Hepatocyte (in vitro differentiated cells): ENCODE results near the gene KRTAP3-1. TPM values are rescaled to one million over a fixed set of nuclear protein-coding genes. Genes with fewer than 3 reads are reported as not detected.

ENCODE experiments used
- DNase-seq: peaks from one replicate; pipeline ENCODE4 v3.0.0-alpha.2; 2016; ENCODE audit warnings: low spot score
- H2AFZ ChIP-seq: fragments of 200-600 bp; sonication (generic); 2 replicates; pipeline ENCODE4 v1.6.0; 2016; ENCODE audit warnings: antibody characterized with exemption, mild to moderate bottlenecking
- H3K27ac ChIP-seq: fragments of 200-600 bp; sonication (generic); 2 replicates; pipeline ENCODE4 v1.5.1; 2016; ENCODE audit warnings: mild to moderate bottlenecking
- H3K27me3 ChIP-seq: fragments of 200-600 bp; sonication (generic); 2 replicates; pipeline ENCODE4 v1.6.1; 2016
- H3K36me3 ChIP-seq: fragments of 200-600 bp; sonication (generic); replicated peaks from 2 replicates; pipeline ENCODE4 v1.5.1; 2016; ENCODE audit warnings: low read depth; ENCODE audit not compliant: insufficient read depth
- H3K4me1 ChIP-seq: fragments of 200-600 bp; sonication (generic); 2 replicates; pipeline ENCODE4 v1.5.1; 2016; ENCODE audit warnings: mild to moderate bottlenecking, moderate library complexity; ENCODE audit not compliant: insufficient read depth
- H3K4me2 ChIP-seq: fragments of 200-600 bp; sonication (generic); 2 replicates; pipeline ENCODE4 v1.6.0; 2016
- H3K4me3 ChIP-seq: fragments of 200-600 bp; sonication (generic); 2 replicates; pipeline ENCODE4 v1.5.1; 2016; ENCODE audit warnings: mild to moderate bottlenecking
- H3K79me2 ChIP-seq: fragments of 200-600 bp; sonication (generic); 2 replicates; pipeline ENCODE4 v1.6.0; 2017; ENCODE audit warnings: mild to moderate bottlenecking
- H3K9me2 ChIP-seq: fragments of 200-600 bp; sonication (generic); replicated peaks from 2 replicates; pipeline ENCODE4 v1.6.0; 2017; ENCODE audit warnings: mild to moderate bottlenecking; ENCODE audit not compliant: insufficient read depth
- H3K9me3 ChIP-seq: fragments of 200-600 bp; sonication (generic); 2 replicates; pipeline ENCODE4 v1.5.1; 2016; ENCODE audit warnings: low read depth, mild to moderate bottlenecking
- H4K20me1 ChIP-seq: fragments of 200-600 bp; sonication (generic); 2 replicates; pipeline ENCODE4 v1.6.0; 2016; ENCODE audit warnings: mild to moderate bottlenecking; ENCODE audit not compliant: insufficient read depth, poor library complexity, severe bottlenecking
- CTCF ChIP-seq: fragments of 200-600 bp; sonication (generic); IDR thresholded peaks from 2 replicates; pipeline ENCODE4 v1.5.1; 2016; ENCODE audit warnings: antibody characterized with exemption, mild to moderate bottlenecking; ENCODE audit not compliant: poor library complexity
- EZH2 ChIP-seq: fragments of 200-600 bp; sonication (generic); IDR thresholded peaks from 2 replicates; pipeline ENCODE4 v1.6.1; 2016; ENCODE audit warnings: antibody characterized with exemption, mild to moderate bottlenecking, borderline replicate concordance
- EZH2phosphoT487 ChIP-seq: fragments of 200-600 bp; sonication (generic); IDR thresholded peaks from one replicate; pipeline ENCODE4 v1.6.1; 2018; ENCODE audit warnings: antibody characterized with exemption, mild to moderate bottlenecking, low read depth, moderate library complexity; ENCODE audit not compliant: unreplicated experiment, severe bottlenecking
- WGBS: methylation state at CpG from one replicate; pipeline ENCODE4 v1.1.6; 2016; ENCODE audit warnings: low lambda C conversion rate; ENCODE audit errors: missing lambda C conversion rate; 5-methylcytosine and 5-hydroxymethylcytosine counted together
- polyA plus RNA-seq: library from polyadenylated mRNA; unstranded; fragments of >200 nt; fragmentation: Nextera tagmentation; extraction: Ambion mirVana; gene quantifications from 2 replicates; pipeline ENCODE4 v1.2.1, GENCODE V29; 2016
- small RNA-seq: library from RNA; depleted of rRNA; stranded (forward); fragments of <200 nt; gene quantifications from one replicate; pipeline ENCODE3, GENCODE V24; 2014
- total RNA-seq: library from RNA; depleted of rRNA; stranded (reverse); fragments of >200 nt; gene quantifications from 2 replicates; pipeline ENCODE4 v1.2.3, GENCODE V29; 2014

The KRTAP3-1 gene
- total and polyA plus RNA-seq, 2 experiments from 2014 or later: 3.4 TPM; not detected in 1

GRCh38 chr17:40962059-40962561 is 46.8 kb downstream of the KRTAP3-1 start:
- Histone ChIP-seq H3K27me3 (no peaks in the 10 kb centered on the region), H3K79me2 (no peaks in the 10 kb centered on the region), H3K27ac (no peak overlapping the region), H3K36me3 (no peaks in the 10 kb centered on the region), H3K4me2 (no peak overlapping the region), H3K4me3 (no peak overlapping the region), H4K20me1 (no peaks in the 10 kb centered on the region), H3K4me1 (peaks cover 6% of the 10 kb centered on the region), H3K9me3 (no peaks in the 10 kb centered on the region), H3K9me2 (no peaks in the 10 kb centered on the region), H2AFZ (no peak overlapping the region)
- 95% methylated on average over 4 of the region's 4 CpGs for WGBS
- no peak for DNase-seq
- TF ChIP-seq CTCF: no peak

- no peaks in the 10 kb centered on the region for H3K9me3 ChIP-seq
- no peak overlapping the region for H3K27ac ChIP-seq
- WGBS: 64% methylated on average over 1 of the region's 1 CpG
- H3K4me1 ChIP-seq: peaks cover 11% of the 10 kb centered on the region
- TF ChIP-seq EZH2phosphoT487 (no peak), CTCF (no peak), EZH2 (no peak)
- H3K4me3 ChIP-seq: no peak overlapping the region
- no peaks in the 10 kb centered on the region for H3K9me2 ChIP-seq
- no peaks in the 10 kb centered on the region for H3K36me3 ChIP-seq
- H4K20me1 ChIP-seq: no peaks in the 10 kb centered on the region
- H3K4me2 ChIP-seq: no peak overlapping the region
- H3K79me2 ChIP-seq: no peaks in the 10 kb centered on the region
- no peak for DNase-seq
- no peak overlapping the region for H2AFZ ChIP-seq
- no peaks in the 10 kb centered on the region for H3K27me3 ChIP-seq
These were observed 47.3 kb downstream of the KRTAP3-1 start for GRCh38 chr17:40961591-40961990.

GRCh38 chr17:40960144-40960543 is 48.8 kb downstream of the KRTAP3-1 start:
- Histone ChIP-seq H3K4me3 (no peak overlapping the region), H3K79me2 (no peaks in the 10 kb centered on the region), H3K36me3 (no peaks in the 10 kb centered on the region), H3K4me1 (peaks cover 15% of the 10 kb centered on the region), H3K9me2 (no peaks in the 10 kb centered on the region), H3K27ac (no peak overlapping the region), H3K4me2 (no peak overlapping the region), H4K20me1 (no peaks in the 10 kb centered on the region), H2AFZ (no peak overlapping the region), H3K9me3 (no peaks in the 10 kb centered on the region), H3K27me3 (no peaks in the 10 kb centered on the region)
- no peak for TF ChIP-seq EZH2phosphoT487
- no peak for TF ChIP-seq EZH2
- TF ChIP-seq CTCF: no peak
- no peak for DNase-seq
- 63% methylated on average over 10 of the region's 10 CpGs for WGBS

Small RNAs within 50 kb of the gene (small RNA-seq; reads per million reads assigned to genes)
- gene KRTAP3-4P: not detected

Other genes with a start within 250 kb of the KRTAP3-1 start
Only the 30 nearest of the 37 such genes appear.
- gene KRT28, start 209.2 kb downstream of the KRTAP3-1 start, total RNA-seq: not detected in 2 replicates
- not detected in 2 replicates for gene KRT28, start 209.2 kb downstream of the KRTAP3-1 start, polyA plus RNA-seq
- 29.4 and 39.7 TPM in 2 replicates for gene KRT10, start 186.5 kb downstream of the KRTAP3-1 start, total RNA-seq
- 153 and 165 TPM in 2 replicates for gene KRT10, start 186.5 kb downstream of the KRTAP3-1 start, polyA plus RNA-seq
- not detected in 2 replicates for gene KRT12, start 141.9 kb downstream of the KRTAP3-1 start, total RNA-seq
- gene KRT12, start 141.9 kb downstream of the KRTAP3-1 start, polyA plus RNA-seq: not detected in 2 replicates
- gene KRT20, start 123.9 kb downstream of the KRTAP3-1 start, total RNA-seq: 2.4 and 3.4 TPM in 2 replicates
- 1.5 and 1.6 TPM in 2 replicates for gene KRT20, start 123.9 kb downstream of the KRTAP3-1 start, polyA plus RNA-seq
- gene KRT23, start 71.5 kb downstream of the KRTAP3-1 start, total RNA-seq: 4.0 and 6.4 TPM in 2 replicates
- 2.0 and 4.0 TPM in 2 replicates for gene KRT23, start 71.5 kb downstream of the KRTAP3-1 start, polyA plus RNA-seq
- gene KRT39, start 42.2 kb downstream of the KRTAP3-1 start, total RNA-seq: 1.0 TPM in 1 of 2 replicates, not detected in the other
- gene KRT39, start 42.2 kb downstream of the KRTAP3-1 start, polyA plus RNA-seq: not detected in 2 replicates
- 0.33 TPM in 1 of 2 replicates, not detected in the other for gene KRT40, start 24.8 kb downstream of the KRTAP3-1 start, total RNA-seq
- 0.19 TPM in 1 of 2 replicates, not detected in the other for gene KRT40, start 24.8 kb downstream of the KRTAP3-1 start, polyA plus RNA-seq
- not detected in 2 replicates for gene KRTAP3-3, start 15.0 kb downstream of the KRTAP3-1 start, total RNA-seq
- not detected in 2 replicates for gene KRTAP3-3, start 15.0 kb downstream of the KRTAP3-1 start, polyA plus RNA-seq
- gene KRTAP3-2, start 9.2 kb downstream of the KRTAP3-1 start, total RNA-seq: not detected in 2 replicates
- not detected in 2 replicates for gene KRTAP3-2, start 9.2 kb downstream of the KRTAP3-1 start, polyA plus RNA-seq
- not detected in 2 replicates for gene KRTAP1-5, start 18.1 kb upstream of the KRTAP3-1 start, total RNA-seq
- gene KRTAP1-5, start 18.1 kb upstream of the KRTAP3-1 start, polyA plus RNA-seq: 0.44 TPM in 1 of 2 replicates, not detected in the other
- not detected in 2 replicates for gene KRTAP1-4, start 21.1 kb upstream of the KRTAP3-1 start, total RNA-seq
- not detected in 2 replicates for gene KRTAP1-4, start 21.1 kb upstream of the KRTAP3-1 start, polyA plus RNA-seq
- gene KRTAP1-3, start 25.7 kb upstream of the KRTAP3-1 start, total RNA-seq: not detected in 2 replicates
- gene KRTAP1-3, start 25.7 kb upstream of the KRTAP3-1 start, polyA plus RNA-seq: not detected in 2 replicates
- gene KRTAP1-1, start 32.3 kb upstream of the KRTAP3-1 start, total RNA-seq: not detected in 2 replicates
- not detected in 2 replicates for gene KRTAP1-1, start 32.3 kb upstream of the KRTAP3-1 start, polyA plus RNA-seq
- gene KRTAP2-1, start 38.2 kb upstream of the KRTAP3-1 start, total RNA-seq: not detected in 2 replicates
- gene KRTAP2-1, start 38.2 kb upstream of the KRTAP3-1 start, polyA plus RNA-seq: not detected in 2 replicates
- gene KRTAP2-2, start 46.1 kb upstream of the KRTAP3-1 start, total RNA-seq: not detected in 2 replicates
- not detected in 2 replicates for gene KRTAP2-2, start 46.1 kb upstream of the KRTAP3-1 start, polyA plus RNA-seq
- not detected in 2 replicates for gene KRTAP2-3, start 51.0 kb upstream of the KRTAP3-1 start, total RNA-seq
- not detected in 2 replicates for gene KRTAP2-3, start 51.0 kb upstream of the KRTAP3-1 start, polyA plus RNA-seq
- not detected in 2 replicates for gene KRTAP2-4, start 56.8 kb upstream of the KRTAP3-1 start, total RNA-seq
- gene KRTAP2-4, start 56.8 kb upstream of the KRTAP3-1 start, polyA plus RNA-seq: not detected in 2 replicates
- not detected in 2 replicates for gene KRTAP4-7, start 75.0 kb upstream of the KRTAP3-1 start, total RNA-seq
- not detected in 2 replicates for gene KRTAP4-7, start 75.0 kb upstream of the KRTAP3-1 start, polyA plus RNA-seq
- gene KRTAP4-8, start 89.0 kb upstream of the KRTAP3-1 start, total RNA-seq: not detected in 2 replicates
- not detected in 2 replicates for gene KRTAP4-8, start 89.0 kb upstream of the KRTAP3-1 start, polyA plus RNA-seq
- gene KRTAP4-16, start 93.1 kb upstream of the KRTAP3-1 start, total RNA-seq: not detected in 2 replicates
- not detected in 2 replicates for gene KRTAP4-16, start 93.1 kb upstream of the KRTAP3-1 start, polyA plus RNA-seq
- gene KRTAP4-9, start 96.3 kb upstream of the KRTAP3-1 start, total RNA-seq: not detected in 2 replicates
- not detected in 2 replicates for gene KRTAP4-9, start 96.3 kb upstream of the KRTAP3-1 start, polyA plus RNA-seq
- not detected in 2 replicates for gene KRTAP4-11, start 109.2 kb upstream of the KRTAP3-1 start, total RNA-seq
- not detected in 2 replicates for gene KRTAP4-11, start 109.2 kb upstream of the KRTAP3-1 start, polyA plus RNA-seq
- not detected in 2 replicates for gene KRTAP4-12, start 115.1 kb upstream of the KRTAP3-1 start, total RNA-seq
- gene KRTAP4-12, start 115.1 kb upstream of the KRTAP3-1 start, polyA plus RNA-seq: not detected in 2 replicates
- not detected in 2 replicates for gene KRTAP4-6, start 131.4 kb upstream of the KRTAP3-1 start, total RNA-seq
- not detected in 2 replicates for gene KRTAP4-6, start 131.4 kb upstream of the KRTAP3-1 start, polyA plus RNA-seq
- gene KRTAP4-5, start 140.7 kb upstream of the KRTAP3-1 start, total RNA-seq: not detected in 2 replicates
- not detected in 2 replicates for gene KRTAP4-5, start 140.7 kb upstream of the KRTAP3-1 start, polyA plus RNA-seq
- gene KRTAP4-4, start 151.6 kb upstream of the KRTAP3-1 start, total RNA-seq: not detected in 2 replicates
- gene KRTAP4-4, start 151.6 kb upstream of the KRTAP3-1 start, polyA plus RNA-seq: not detected in 2 replicates
- gene KRTAP4-3, start 159.1 kb upstream of the KRTAP3-1 start, total RNA-seq: not detected in 2 replicates
- gene KRTAP4-3, start 159.1 kb upstream of the KRTAP3-1 start, polyA plus RNA-seq: not detected in 2 replicates
- not detected in 2 replicates for gene KRTAP4-2, start 169.1 kb upstream of the KRTAP3-1 start, total RNA-seq
- gene KRTAP4-2, start 169.1 kb upstream of the KRTAP3-1 start, polyA plus RNA-seq: not detected in 2 replicates
- gene KRTAP4-1, start 175.8 kb upstream of the KRTAP3-1 start, total RNA-seq: not detected in 2 replicates
- gene KRTAP4-1, start 175.8 kb upstream of the KRTAP3-1 start, polyA plus RNA-seq: not detected in 2 replicates
- not detected in 2 replicates for gene KRTAP9-1, start 180.8 kb upstream of the KRTAP3-1 start, total RNA-seq
- not detected in 2 replicates for gene KRTAP9-1, start 180.8 kb upstream of the KRTAP3-1 start, polyA plus RNA-seq